Karpas-422 (cell line): ENCODE measurements around the gene HSPB9. TPM values are rescaled to one million over a fixed set of nuclear protein-coding genes. Genes with fewer than 3 reads are reported as not detected.

Source experiments
- DNase-seq: peaks from one replicate; pipeline ENCODE4 v3.0.0-alpha.2; 2015
- H2AFZ ChIP-seq: fragments of 200-600 bp; sonication (generic); 2 replicates; pipeline ENCODE4 v1.6.1; 2014; ENCODE audit warnings: antibody characterized with exemption, low read length, mixed read lengths
- H3K27ac ChIP-seq: fragments of 200-600 bp; sonication (generic); 2 replicates; pipeline ENCODE4 v1.5.1; 2014; ENCODE audit warnings: mild to moderate bottlenecking, low read length, moderate library complexity
- H3K27me3 ChIP-seq: fragments of 200-600 bp; sonication (generic); 2 replicates; pipeline ENCODE4 v1.6.1; 2014; ENCODE audit warnings: low read length, mixed read lengths
- H3K36me3 ChIP-seq: fragments of 200-600 bp; sonication (generic); 2 replicates; pipeline ENCODE4 v1.6.1; 2014; ENCODE audit warnings: low read length, mixed read lengths; ENCODE audit not compliant: insufficient read depth
- H3K4me1 ChIP-seq: fragments of 200-600 bp; sonication (generic); 2 replicates; pipeline ENCODE4 v1.6.1; 2014; ENCODE audit warnings: mild to moderate bottlenecking, low read length, mixed read lengths
- H3K4me2 ChIP-seq: fragments of 200-600 bp; sonication (generic); 2 replicates; pipeline ENCODE4 v1.6.1; 2014; ENCODE audit warnings: low read length, low read depth, mild to moderate bottlenecking; ENCODE audit not compliant: poor library complexity, severe bottlenecking
- H3K4me3 ChIP-seq: fragments of 200-600 bp; sonication (generic); 2 replicates; pipeline ENCODE4 v1.5.1; 2014; ENCODE audit warnings: mild to moderate bottlenecking, antibody characterized with exemption, low read length, mixed read lengths
- H3K79me2 ChIP-seq: fragments of 200-600 bp; sonication (generic); 2 replicates; pipeline ENCODE4 v1.6.1; 2014; ENCODE audit warnings: mild to moderate bottlenecking, low read length, mixed read lengths
- H3K9ac ChIP-seq: fragments of 200-600 bp; sonication (generic); 2 replicates; pipeline ENCODE4 v1.6.0; 2014; ENCODE audit warnings: low read length
- H3K9me2 ChIP-seq: fragments of 200-600 bp; sonication (generic), shearing (Covaris generic); replicated peaks from 2 replicates; pipeline ENCODE4 v1.6.0; 2014; ENCODE audit warnings: mild to moderate bottlenecking, low read length, moderate library complexity; ENCODE audit not compliant: insufficient read depth
- H3K9me3 ChIP-seq: fragments of 300-700, 200-600 bp; sonication (generic); 2 replicates; pipeline ENCODE4 v1.6.1; 2014; ENCODE audit warnings: low read length, mixed read lengths
- H4K20me1 ChIP-seq: fragments of 200-600 bp; sonication (generic); 2 replicates; pipeline ENCODE4 v1.6.1; 2014; ENCODE audit warnings: mild to moderate bottlenecking, antibody characterized with exemption, low read length, low read depth; ENCODE audit not compliant: insufficient read depth
- total RNA-seq: library from RNA; depleted of rRNA; stranded (reverse); fragments of >200 nt; shearing (Covaris generic); gene quantifications from 2 replicates; pipeline ENCODE4 v1.2.3, GENCODE V29; 2014; ENCODE audit warnings: low replicate concordance

The HSPB9 gene
- total RNA-seq, 1 experiment from 2014 or later, result 0.37 TPM

DNA sequence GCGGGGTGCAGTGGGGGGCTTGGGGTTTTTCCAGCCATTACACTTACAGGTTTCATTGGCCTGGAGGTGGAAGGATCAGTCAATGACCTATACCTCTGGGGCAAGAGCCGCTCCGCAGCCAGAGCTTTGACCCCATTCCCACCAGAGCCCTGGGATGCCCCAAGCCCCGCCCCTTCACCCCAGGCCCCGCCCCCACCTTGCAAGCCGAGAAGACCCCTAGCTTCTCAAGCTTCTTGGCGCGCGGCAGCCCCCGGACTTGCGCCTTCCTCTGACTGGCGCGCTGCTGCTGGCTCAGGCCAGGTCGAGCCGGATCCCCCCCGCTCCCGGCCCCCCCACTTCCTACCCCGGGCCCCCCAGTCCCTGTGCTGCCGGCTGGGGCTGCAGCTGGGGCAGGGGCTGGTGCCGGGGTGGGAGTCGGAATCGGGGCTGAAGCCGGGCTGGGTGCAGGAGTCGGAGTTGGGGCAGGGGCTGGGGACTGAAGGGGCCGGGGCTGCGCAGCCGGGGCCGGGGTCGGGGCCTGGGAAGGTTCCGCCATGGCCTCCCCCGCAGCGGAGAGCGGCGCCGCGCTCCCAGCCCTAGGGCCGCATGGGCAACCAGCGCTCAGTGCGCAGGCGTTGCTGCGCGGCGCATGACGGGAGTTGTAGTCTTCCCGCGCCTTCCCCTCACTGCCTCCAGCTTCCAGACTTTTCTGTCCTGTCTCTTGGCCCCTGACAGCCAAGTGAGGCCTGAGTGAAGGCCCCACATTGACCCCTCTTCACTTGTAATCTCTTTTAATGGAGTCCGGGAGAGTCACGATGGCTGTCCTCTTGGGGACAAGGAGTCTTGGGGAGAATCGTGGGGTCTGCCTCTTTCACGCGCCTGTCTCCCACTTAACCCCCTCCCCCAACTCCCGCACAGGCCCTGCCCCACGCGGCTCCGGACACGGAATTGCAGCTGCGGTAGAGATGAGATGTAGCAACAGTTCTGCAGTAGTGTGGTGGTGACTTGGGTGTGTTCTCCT is 1.5 kb upstream of the HSPB9 start, which contains the start of gene KAT2A:
TSS of gene KAT2A (minus strand) at position 598 of the 1,000 bp plus-strand sequence. CDS start at position 535, 63 bp downstream.
- Histone ChIP-seq H3K9me2 (no peaks in the 10 kb centered on the region), H3K36me3 (peaks cover 6% of the 10 kb centered on the region; the same call in 1 of the 2 replicates), H3K27ac (peak within 1 kb of the TSS; percentile 51), H3K9me3 (no peaks in the 10 kb centered on the region), H4K20me1 (no peaks in the 10 kb centered on the region), H3K79me2 (peaks cover 13% of the 10 kb centered on the region), H3K9ac (peak within 1 kb of the TSS; percentile 92), H3K4me2 (peak within 1 kb of the TSS; percentile 89), H2AFZ (peak within 1 kb of the TSS; percentile 62; the same call in 1 of the 2 replicates), H3K27me3 (no peaks in the 10 kb centered on the region), H3K4me3 (peak within 1 kb of the TSS; percentile 95), H3K4me1 (peaks cover 39% of the 10 kb centered on the region)
- peak; percentile 93 for DNase-seq

DNA sequence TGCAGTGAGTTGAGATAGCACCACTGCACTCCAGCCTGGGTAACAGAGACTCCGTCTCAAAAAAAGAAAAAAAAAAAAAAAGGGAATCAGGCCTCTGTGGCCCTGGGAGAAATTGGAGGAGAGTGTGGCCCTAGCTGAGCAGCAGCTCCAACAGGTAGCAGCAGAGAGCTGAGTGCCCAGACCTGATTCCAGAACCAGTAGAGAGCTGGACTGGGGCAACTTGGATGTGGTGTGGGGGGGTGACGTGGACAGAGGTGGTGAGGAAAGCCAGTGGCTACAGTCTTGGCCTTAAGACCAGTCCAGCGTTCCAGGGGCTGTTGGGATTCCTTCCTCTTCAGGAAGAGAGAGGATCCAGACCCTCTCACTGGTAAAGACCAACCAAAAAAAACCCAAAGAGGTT is 1.7 kb downstream of the HSPB9 start:
- Histone ChIP-seq H3K27ac (no peak overlapping the region), H3K79me2 (peaks cover 9% of the 10 kb centered on the region), H3K4me3 (no peak overlapping the region), H3K9me2 (no peaks in the 10 kb centered on the region), H3K9ac (no peak overlapping the region), H2AFZ (no peak overlapping the region), H4K20me1 (no peaks in the 10 kb centered on the region), H3K27me3 (no peaks in the 10 kb centered on the region), H3K4me1 (peaks cover 18% of the 10 kb centered on the region), H3K36me3 (peaks cover 9% of the 10 kb centered on the region), H3K9me3 (no peaks in the 10 kb centered on the region), H3K4me2 (no peak overlapping the region)
- no peak for DNase-seq

DNA sequence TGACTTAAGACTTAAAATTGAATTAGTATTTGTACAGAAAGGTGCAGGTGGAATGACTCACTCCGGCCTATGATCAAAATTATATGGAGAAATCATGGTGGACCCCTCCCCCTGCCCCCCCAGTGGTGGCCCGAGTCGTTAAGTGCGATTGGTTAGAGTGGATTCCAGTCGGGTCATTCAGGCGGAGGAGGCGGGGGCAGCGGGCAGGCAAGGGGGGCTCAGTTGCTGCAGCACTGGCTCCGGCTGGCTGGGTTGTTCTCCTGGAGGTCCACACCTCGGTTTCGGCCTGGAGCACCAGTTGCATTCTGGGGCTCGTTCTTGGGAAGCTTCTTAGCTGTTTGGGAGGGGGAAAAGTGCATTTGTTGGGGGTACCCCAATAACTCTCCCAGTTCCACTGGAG is 3.0 kb downstream of the HSPB9 start:
- Histone ChIP-seq H3K27ac (no peak overlapping the region), H3K79me2 (peaks cover 6% of the 10 kb centered on the region), H2AFZ (no peak overlapping the region), H3K9me2 (no peaks in the 10 kb centered on the region), H3K9me3 (no peaks in the 10 kb centered on the region), H4K20me1 (peaks cover 9% of the 10 kb centered on the region; the same call in 1 of the 2 replicates), H3K4me2 (no peak overlapping the region), H3K4me1 (peaks cover 5% of the 10 kb centered on the region), H3K4me3 (no peak overlapping the region), H3K36me3 (peaks cover 9% of the 10 kb centered on the region), H3K27me3 (no peaks in the 10 kb centered on the region), H3K9ac (no peak overlapping the region)
- DNase-seq, result no peak

- peaks cover 15% of the 10 kb centered on the region for H3K36me3 ChIP-seq
- H3K27ac ChIP-seq, result no peak overlapping the region
- H3K4me2 ChIP-seq, result no peak overlapping the region
- no peak overlapping the region for H2AFZ ChIP-seq
- no peak overlapping the region for H3K4me3 ChIP-seq
- H3K27me3 ChIP-seq, result no peaks in the 10 kb centered on the region
- H3K9me3 ChIP-seq, result no peaks in the 10 kb centered on the region
- H3K79me2 ChIP-seq, result peaks cover 17% of the 10 kb centered on the region
- DNase-seq, result no peak
- H3K4me1 ChIP-seq, result peaks cover 8% of the 10 kb centered on the region
- peaks cover 19% of the 10 kb centered on the region; the same call in 1 of the 2 replicates for H4K20me1 ChIP-seq
- H3K9ac ChIP-seq, result no peak overlapping the region
- H3K9me2 ChIP-seq, result no peaks in the 10 kb centered on the region
Observed at GRCh38 chr17:42126836-42127235, 4.2 kb downstream of the HSPB9 start.

DNA sequence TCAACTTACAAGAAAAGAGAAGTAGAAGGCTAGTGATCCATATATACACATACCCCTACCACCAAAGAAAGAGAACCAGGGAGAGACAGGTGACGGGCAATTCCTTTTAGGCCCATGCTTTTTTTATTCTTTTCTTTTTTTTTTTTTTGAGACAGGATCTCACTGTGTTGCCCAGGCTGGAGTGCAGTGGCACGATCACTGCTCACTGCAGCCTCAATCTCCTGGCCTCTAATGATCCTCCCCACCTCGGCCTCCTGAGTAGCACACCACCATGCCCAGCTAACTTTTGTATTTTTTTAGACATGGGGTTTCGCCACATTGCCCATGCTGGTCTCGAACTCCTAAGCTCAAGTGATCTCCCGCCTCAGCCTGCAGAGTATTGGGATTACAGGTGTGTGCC is 4.8 kb downstream of the HSPB9 start:
- Histone ChIP-seq H2AFZ (no peak overlapping the region), H3K27me3 (no peaks in the 10 kb centered on the region), H3K4me2 (no peak overlapping the region), H3K9me3 (no peaks in the 10 kb centered on the region), H3K79me2 (peaks cover 23% of the 10 kb centered on the region), H3K4me3 (no peak overlapping the region), H3K9me2 (no peaks in the 10 kb centered on the region), H3K27ac (no peak overlapping the region), H3K36me3 (peaks cover 15% of the 10 kb centered on the region), H3K4me1 (peaks cover 14% of the 10 kb centered on the region), H3K9ac (no peak overlapping the region), H4K20me1 (peaks cover 22% of the 10 kb centered on the region; the same call in 1 of the 2 replicates)
- no peak for DNase-seq

- peaks cover 38% of the 10 kb centered on the region for H3K79me2 ChIP-seq
- H3K4me1 ChIP-seq, result peaks cover 33% of the 10 kb centered on the region
- H3K9me2 ChIP-seq, result no peaks in the 10 kb centered on the region
- H3K27me3 ChIP-seq, result no peaks in the 10 kb centered on the region
- no peak overlapping the region for H3K9ac ChIP-seq
- no peak for DNase-seq
- no peak overlapping the region for H3K27ac ChIP-seq
- no peaks in the 10 kb centered on the region for H3K9me3 ChIP-seq
- no peak overlapping the region for H2AFZ ChIP-seq
- peaks cover 37% of the 10 kb centered on the region for H4K20me1 ChIP-seq
- peaks cover 15% of the 10 kb centered on the region for H3K36me3 ChIP-seq
- H3K4me2 ChIP-seq, result no peak overlapping the region
- H3K4me3 ChIP-seq, result no peak overlapping the region
Observed at GRCh38 chr17:42129109-42129837, 6.7 kb downstream of the HSPB9 start.

DNA sequence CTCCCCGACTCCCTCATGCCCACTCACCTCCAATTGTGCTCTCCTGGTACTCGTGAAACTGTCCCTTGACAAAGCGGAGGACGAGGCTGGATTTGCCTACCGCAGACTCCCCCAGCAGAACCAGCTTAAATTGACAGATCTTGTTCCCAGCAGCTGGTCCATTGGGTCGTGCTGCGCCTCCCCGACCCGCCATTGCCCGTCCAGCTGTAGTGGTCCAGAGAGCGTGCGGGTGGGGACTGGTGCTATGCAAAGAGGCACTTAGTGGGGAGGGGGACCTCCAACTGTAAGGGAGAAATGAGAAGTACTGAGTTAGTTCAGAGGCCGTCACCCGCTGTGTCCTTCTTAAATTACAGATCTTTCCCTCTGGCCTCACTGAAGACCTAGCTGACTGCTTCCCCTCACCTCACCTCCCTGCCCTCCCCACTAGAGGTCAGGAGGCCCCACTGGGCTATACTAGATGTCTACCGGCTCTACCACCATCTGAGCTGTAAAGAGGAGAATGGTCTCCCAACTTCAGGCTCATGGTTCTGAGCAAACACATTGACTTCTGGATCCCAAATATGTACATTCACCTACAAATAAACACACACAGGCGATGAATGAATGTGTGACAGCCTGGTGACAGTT is 7.8 kb downstream of the HSPB9 start:
- Histone ChIP-seq H3K36me3 (peaks cover 17% of the 10 kb centered on the region), H3K4me3 (no peak overlapping the region), H3K79me2 (peaks cover 49% of the 10 kb centered on the region), H3K4me2 (no peak overlapping the region), H3K4me1 (peaks cover 44% of the 10 kb centered on the region), H3K27ac (peak overlapping the region; percentile 91; the same call in 1 of the 2 replicates), H3K27me3 (no peaks in the 10 kb centered on the region), H3K9me3 (no peaks in the 10 kb centered on the region), H2AFZ (no peak overlapping the region), H3K9ac (no peak overlapping the region), H3K9me2 (no peaks in the 10 kb centered on the region), H4K20me1 (peaks cover 41% of the 10 kb centered on the region)
- no peak for DNase-seq
